ENCODE results near the gene TMEM150A. TPM values are rescaled to one million over a fixed set of nuclear protein-coding genes. Genes with fewer than 3 reads are reported as not detected.
"Not testable (repeated sequence)": the region's sequence is repeated elsewhere in the genome, so short reads cannot be mapped to it uniquely, and the experiment has no call there.

The TMEM150A gene
- total RNA-seq, 2 donors from 2014 or later = 17.4 to 32.3 TPM

GRCh38 chr2:85594715-85595300 is 7.7 kb downstream of the TMEM150A start:
- no peak for TF ChIP-seq POLR2A (IDR thresholded peaks at IDR 0.05)
- TF ChIP-seq POLR2AphosphoS5 (IDR thresholded peaks at IDR 0.05) = no peak
- TF ChIP-seq CTCF (IDR thresholded peaks at IDR 0.05) = no peak
- intact Hi-C loops (cut with DNase I) = loop anchor here (5.0 kb wide), 1 partner anchor 33 kb away; the partner anchor contains the start of gene GGCX
- no peak for DNase-seq (ENCODE audit: low spot score)
- H3K36me3 ChIP-seq = no peaks in the 10 kb centered on the region
- peak overlapping the region; percentile 84 to 87 for H3K4me3 ChIP-seq
- peak overlapping the region; percentile 89 to 93 for H3K27ac ChIP-seq
- no peaks in the 10 kb centered on the region for H3K9me3 ChIP-seq
- peaks cover 14% of the 10 kb centered on the region for H3K4me1 ChIP-seq (replicated peaks)
- 16% methylated on average over 13 of the region's 13 CpGs for WGBS
- H3K27me3 ChIP-seq (replicated peaks; ENCODE audit: insufficient read depth) = no peaks in the 10 kb centered on the region

GRCh38 chr2:85593023-85593422 is 9.5 kb downstream of the TMEM150A start:
- TF ChIP-seq CTCF (IDR thresholded peaks at IDR 0.05) (no peak), POLR2AphosphoS5 (IDR thresholded peaks at IDR 0.05) (no peak), POLR2A (IDR thresholded peaks at IDR 0.05) (no peak)
- Histone ChIP-seq H3K4me3 (no peak overlapping the region), H3K4me1 (replicated peaks) (peaks cover 14% of the 10 kb centered on the region), H3K36me3 (no peaks in the 10 kb centered on the region), H3K27me3 (replicated peaks; ENCODE audit: insufficient read depth) (no peaks in the 10 kb centered on the region), H3K9me3 (no peaks in the 10 kb centered on the region), H3K27ac (no peak overlapping the region)
- intact Hi-C loops (cut with DNase I) = no loop called here
- WGBS = 69% methylated on average over 3 of the region's 3 CpGs
- DNase-seq (ENCODE audit: low spot score) = no peak

- DNase-seq (ENCODE audit: low spot score); H3K36me3 ChIP-seq; H3K9me3 ChIP-seq; H3K27ac ChIP-seq; intact Hi-C loops (cut with DNase I); H3K4me3 ChIP-seq; H3K27me3 ChIP-seq (replicated peaks; ENCODE audit: insufficient read depth): not testable (repeated sequence)
- H3K4me1 ChIP-seq (replicated peaks) = peaks cover 14% of the 10 kb centered on the region
- WGBS = 94% methylated on average over 9 of the region's 9 CpGs
Measured at GRCh38 chr2:85592299-85592698, 10.2 kb downstream of the TMEM150A start.

DNA sequence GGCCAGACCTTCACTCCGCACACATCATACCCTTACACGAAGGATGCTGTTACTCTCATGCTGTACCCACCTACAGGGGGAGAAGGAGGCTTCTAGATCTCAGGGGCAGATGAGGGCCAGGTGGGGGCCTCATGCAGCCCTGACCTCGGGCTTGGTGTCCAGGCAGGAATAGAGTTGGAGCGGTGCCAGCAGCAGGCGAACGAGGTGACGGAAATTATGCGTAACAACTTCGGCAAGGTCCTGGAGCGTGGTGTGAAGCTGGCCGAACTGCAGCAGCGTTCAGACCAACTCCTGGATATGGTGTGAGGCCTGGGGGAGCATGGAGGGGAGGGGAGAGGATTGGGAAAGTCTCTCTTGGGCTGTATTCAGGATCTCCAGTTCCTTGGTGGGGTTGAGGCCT is 10.9 kb downstream of the TMEM150A start:
- WGBS = 80% methylated on average over 12 of the region's 12 CpGs
- H3K9me3 ChIP-seq = no peaks in the 10 kb centered on the region
- H3K4me3 ChIP-seq = no peak overlapping the region
- no peak for DNase-seq (ENCODE audit: low spot score)
- H3K27me3 ChIP-seq (replicated peaks; ENCODE audit: insufficient read depth) = no peaks in the 10 kb centered on the region
- peaks cover 10% of the 10 kb centered on the region for H3K4me1 ChIP-seq (replicated peaks)
- TF ChIP-seq POLR2AphosphoS5 (IDR thresholded peaks at IDR 0.05) = no peak
- no peak for TF ChIP-seq CTCF (IDR thresholded peaks at IDR 0.05)
- TF ChIP-seq POLR2A (IDR thresholded peaks at IDR 0.05) = no peak
- peak overlapping the region in 1 of 2 donors; percentile 45 for H3K27ac ChIP-seq
- H3K36me3 ChIP-seq = no peaks in the 10 kb centered on the region
- intact Hi-C loops (cut with DNase I) = no loop called here

GRCh38 chr2:85590950-85591349 is 11.5 kb downstream of the TMEM150A start:
- Histone ChIP-seq H3K27ac (peak overlapping the region; percentile 45 to 46), H3K4me1 (replicated peaks) (peaks cover 8% of the 10 kb centered on the region), H3K36me3 (no peaks in the 10 kb centered on the region), H3K9me3 (no peaks in the 10 kb centered on the region), H3K4me3 (no peak overlapping the region), H3K27me3 (replicated peaks; ENCODE audit: insufficient read depth) (no peaks in the 10 kb centered on the region)
- TF ChIP-seq POLR2AphosphoS5 (IDR thresholded peaks at IDR 0.05) = no peak
- TF ChIP-seq CTCF (IDR thresholded peaks at IDR 0.05) = no peak
- no peak for TF ChIP-seq POLR2A (IDR thresholded peaks at IDR 0.05)
- DNase-seq (ENCODE audit: low spot score) = no peak
- WGBS = 53% methylated on average over 2 of the region's 2 CpGs
- intact Hi-C loops (cut with DNase I) = no loop called here

Measured in prostate gland (tissue), 2 donors.